Astrocyte (in vitro differentiated cells and primary cell): ENCODE measurements around the gene CALD1. TPM values are rescaled to one million over a fixed set of nuclear protein-coding genes. Genes with fewer than 3 reads are reported as not detected.

ENCODE experiments used
- DNase-seq: peaks from one replicate; pipeline ENCODE4 v3.0.0-alpha.2; 2010; ENCODE audit warnings: low read depth
- FAIRE-seq: peaks from 2 replicates; lab custom pipeline; 2011; peaks lifted over from hg19 to GRCh38; lab: Jason Lieb, UNC
- H2AFZ ChIP-seq: 2 replicates; pipeline ENCODE4 v1.6.0; 2012; ENCODE audit warnings: low read depth, low read length, inconsistent platforms
- H3K27ac ChIP-seq: 2 replicates; pipeline ENCODE4 v1.5.1; 2011; ENCODE audit warnings: low read depth, low read length, inconsistent platforms
- H3K27me3 ChIP-seq: 2 replicates; pipeline ENCODE4 v1.6.0; 2011; ENCODE audit warnings: low read length, inconsistent platforms; ENCODE audit not compliant: insufficient read depth
- H3K36me3 ChIP-seq: 2 replicates; pipeline ENCODE4 v1.5.1; 2011; ENCODE audit warnings: low read length, inconsistent platforms; ENCODE audit not compliant: insufficient read depth
- H3K4me1 ChIP-seq: 2 replicates; pipeline ENCODE4 v1.5.1; 2011; ENCODE audit warnings: low read length, inconsistent platforms; ENCODE audit not compliant: insufficient read depth
- H3K4me2 ChIP-seq: 2 replicates; pipeline ENCODE4 v1.6.0; 2012; ENCODE audit warnings: low read length, inconsistent platforms
- H3K4me3 ChIP-seq: 2 replicates; pipeline ENCODE4 v1.5.1; 2011; ENCODE audit warnings: low read depth, mild to moderate bottlenecking, low read length, inconsistent platforms; ENCODE audit not compliant: insufficient read depth
- H3K79me2 ChIP-seq: 2 replicates; pipeline ENCODE4 v1.6.0; 2012; ENCODE audit warnings: mild to moderate bottlenecking, low read length, inconsistent platforms; ENCODE audit not compliant: insufficient read depth
- H3K9ac ChIP-seq: 2 replicates; pipeline ENCODE4 v1.6.0; 2012; ENCODE audit warnings: mild to moderate bottlenecking, low read length, inconsistent platforms
- H3K9me3 ChIP-seq: 2 replicates; pipeline ENCODE4 v1.5.1; 2012; ENCODE audit warnings: low read depth, mild to moderate bottlenecking, low read length, inconsistent platforms; ENCODE audit not compliant: insufficient read depth
- H4K20me1 ChIP-seq: 2 replicates; pipeline ENCODE4 v1.6.0; 2012; ENCODE audit warnings: low read length, inconsistent platforms; ENCODE audit not compliant: insufficient read depth
- H3K27ac Mint-ChIP-seq: one replicate; pipeline ENCODE4 v1.8.0; 2021; ENCODE audit warnings: mild to moderate bottlenecking, mixed read lengths; ENCODE audit not compliant: unreplicated experiment
- H3K27me3 Mint-ChIP-seq: one replicate; pipeline ENCODE4 v1.8.0; 2021; ENCODE audit warnings: low read depth, mixed read lengths; ENCODE audit not compliant: unreplicated experiment
- H3K36me3 Mint-ChIP-seq: one replicate; pipeline ENCODE4 v1.8.0; 2021; ENCODE audit warnings: low read depth, mixed read lengths; ENCODE audit not compliant: unreplicated experiment
- H3K4me1 Mint-ChIP-seq: one replicate; pipeline ENCODE4 v1.8.0; 2021; ENCODE audit warnings: low read depth, mixed read lengths; ENCODE audit not compliant: unreplicated experiment
- H3K4me3 Mint-ChIP-seq: one replicate; pipeline ENCODE4 v1.8.0; 2021; ENCODE audit warnings: mild to moderate bottlenecking, moderate library complexity, mixed read lengths; ENCODE audit not compliant: unreplicated experiment
- H3K9me3 Mint-ChIP-seq: one replicate; pipeline ENCODE4 v1.8.0; 2021; ENCODE audit warnings: mild to moderate bottlenecking, mixed read lengths; ENCODE audit not compliant: unreplicated experiment
- CTCF ChIP-seq: IDR thresholded peaks from 2 replicates; pipeline ENCODE4 v1.5.1; 2011; ENCODE audit warnings: low read depth, mild to moderate bottlenecking, inconsistent platforms, low read length, moderate library complexity; ENCODE audit not compliant: insufficient read depth
- EZH2 ChIP-seq: IDR thresholded peaks from 2 replicates; pipeline ENCODE4 v1.6.1; 2012; ENCODE audit warnings: mild to moderate bottlenecking, low read length, inconsistent platforms; ENCODE audit not compliant: insufficient read depth
- total RNA-seq: library from RNA; stranded (reverse); gene quantifications from 2 replicates; pipeline ENCODE4 v1.2.1, GENCODE V29; 2021

CALD1 gene
- total RNA-seq, 1 donor from 2014 or later: 1,872 TPM

- DNase-seq (no peak), FAIRE-seq (no peak)
- H3K4me1 ChIP-seq: peaks cover 5% of the 10 kb centered on the region
- TF ChIP-seq CTCF (no peak), EZH2 (no peak)
- no peaks in the 10 kb centered on the region for H3K36me3 ChIP-seq
- H2AFZ ChIP-seq: peak overlapping the region; percentile 84
- H3K4me3 ChIP-seq: peak overlapping the region; percentile 71
- H3K27me3 ChIP-seq: no peaks in the 10 kb centered on the region
- peak overlapping the region; percentile 86 for H3K9ac ChIP-seq
- peak overlapping the region; percentile 91 for H3K4me3 Mint-ChIP-seq
- peak overlapping the region; percentile 92 for H3K4me2 ChIP-seq
- H3K4me1 Mint-ChIP-seq: peaks cover 4% of the 10 kb centered on the region
- H3K27ac ChIP-seq: peak overlapping the region; percentile 77
- no peaks in the 10 kb centered on the region for H3K9me3 ChIP-seq
- no peaks in the 10 kb centered on the region for H4K20me1 ChIP-seq
- no peaks in the 10 kb centered on the region for H3K27me3 Mint-ChIP-seq
- peak overlapping the region; percentile 95 for H3K27ac Mint-ChIP-seq
- H3K36me3 Mint-ChIP-seq: no peaks in the 10 kb centered on the region
- peaks cover 3% of the 10 kb centered on the region for H3K9me3 Mint-ChIP-seq
- peaks cover 5% of the 10 kb centered on the region for H3K79me2 ChIP-seq
Observed at GRCh38 chr7:134985894-134986362, 206.5 kb downstream of the CALD1 start.

- H3K9me3 Mint-ChIP-seq: no peaks in the 10 kb centered on the region
- no peaks in the 10 kb centered on the region for H3K27me3 Mint-ChIP-seq
- no peaks in the 10 kb centered on the region for H3K36me3 Mint-ChIP-seq
- peaks cover 9% of the 10 kb centered on the region for H3K4me1 Mint-ChIP-seq
- H3K27me3 ChIP-seq: no peaks in the 10 kb centered on the region
- H2AFZ ChIP-seq: peak within 1 kb of the TSS; percentile 84
- no peaks in the 10 kb centered on the region for H3K9me3 ChIP-seq
- H3K27ac ChIP-seq: peak within 1 kb of the TSS; percentile 77
- peak within 1 kb of the TSS; percentile 92 for H3K4me2 ChIP-seq
- peak within 1 kb of the TSS; percentile 86 for H3K9ac ChIP-seq
- DNase-seq: peak; percentile 87
- H3K4me1 ChIP-seq: peaks cover 9% of the 10 kb centered on the region
- H3K36me3 ChIP-seq: no peaks in the 10 kb centered on the region
- H3K4me3 Mint-ChIP-seq: peak within 1 kb of the TSS; percentile 91
- peaks cover 5% of the 10 kb centered on the region for H3K79me2 ChIP-seq
- no peaks in the 10 kb centered on the region for H4K20me1 ChIP-seq
- H3K27ac Mint-ChIP-seq: peak within 1 kb of the TSS; percentile 95
- peak within 1 kb of the TSS; percentile 71 for H3K4me3 ChIP-seq
- peak; percentile 47 for FAIRE-seq
- TF ChIP-seq CTCF (peak; percentile 21), EZH2 (no peak)
Observed at GRCh38 chr7:134986363-134987251, 207.2 kb downstream of the CALD1 start, which contains the start of gene AGBL3. TSS of gene AGBL3 (plus strand) at chr7:134986508. CDS start at chr7:134987934, 1,426 bp downstream.
